HG03565 (cell line): Measurements from ENCODE around the gene CBL.

Experiments
- ATAC-seq: cut with Tn5 transposase; IDR thresholded peaks from one replicate; pipeline ENCODE4 v1.9.1; 2021; ENCODE audit warnings: mild to moderate bottlenecking, moderate library complexity; ENCODE audit not compliant: unreplicated experiment

The CBL gene

DNA sequence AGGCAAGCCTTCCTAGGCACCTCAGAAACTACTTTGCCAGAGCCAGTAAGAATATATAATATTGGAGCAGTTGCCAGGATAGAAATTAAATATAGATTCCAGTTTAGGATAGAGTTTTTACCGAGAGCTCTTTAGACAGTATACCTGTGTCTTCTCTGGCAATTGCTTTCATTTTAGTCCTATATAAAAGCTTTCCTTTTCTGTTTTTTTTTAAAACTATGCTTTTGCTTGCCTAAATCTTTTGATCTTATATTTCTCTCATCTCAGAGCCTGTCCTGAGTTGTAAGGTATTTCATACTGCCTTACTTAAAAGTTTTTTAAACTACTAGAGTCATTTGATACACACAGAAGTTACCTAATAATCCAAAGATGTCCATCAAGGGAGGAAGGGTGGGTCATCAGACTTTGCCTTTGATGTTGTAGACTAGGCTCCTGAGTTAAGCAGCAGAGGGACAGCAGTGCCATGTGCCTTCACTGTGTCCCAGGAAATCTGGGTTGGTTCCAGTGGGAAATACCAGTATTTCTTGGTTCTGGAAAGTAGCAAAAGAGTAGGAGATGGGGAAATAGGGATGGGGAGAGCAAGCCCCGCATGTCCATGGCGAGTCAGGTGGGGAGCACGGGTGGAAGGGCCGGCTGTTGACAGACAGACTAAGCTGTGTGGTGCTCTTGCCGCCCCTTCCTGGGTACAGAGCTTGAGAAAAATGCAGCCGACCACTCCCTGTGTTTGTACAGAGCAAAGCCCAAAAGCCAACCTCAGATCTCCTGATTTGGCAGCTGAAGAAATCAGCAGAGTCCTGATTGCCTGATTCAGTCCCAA, 99.6 kb downstream of the CBL start:
- no peak for ATAC-seq

DNA sequence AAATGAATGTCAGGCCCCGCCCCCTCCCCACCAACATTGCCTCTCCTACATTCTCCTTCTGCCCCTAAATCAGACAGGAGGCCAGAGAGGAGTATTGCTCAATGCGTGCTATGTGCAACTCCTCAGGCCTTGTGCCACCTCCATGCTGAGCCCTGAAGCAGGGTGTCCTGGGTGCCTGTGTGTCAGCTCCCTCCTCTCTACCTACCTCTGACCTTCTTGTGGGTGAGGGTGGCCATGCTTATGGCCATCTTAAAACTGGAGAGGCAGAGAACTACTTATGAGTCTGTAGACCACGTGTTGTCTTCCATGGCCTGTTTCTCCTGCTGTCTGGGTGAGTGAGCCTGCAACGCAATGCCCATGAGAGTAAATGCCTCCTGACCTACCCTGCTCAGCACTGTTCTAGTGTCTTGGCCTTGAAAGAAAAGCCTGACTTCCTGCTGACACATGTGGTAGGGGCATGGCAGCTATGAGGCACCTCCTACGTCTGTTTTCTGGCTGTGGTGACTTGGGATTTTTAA, 100.3 kb downstream of the CBL start:
- no peak for ATAC-seq

DNA sequence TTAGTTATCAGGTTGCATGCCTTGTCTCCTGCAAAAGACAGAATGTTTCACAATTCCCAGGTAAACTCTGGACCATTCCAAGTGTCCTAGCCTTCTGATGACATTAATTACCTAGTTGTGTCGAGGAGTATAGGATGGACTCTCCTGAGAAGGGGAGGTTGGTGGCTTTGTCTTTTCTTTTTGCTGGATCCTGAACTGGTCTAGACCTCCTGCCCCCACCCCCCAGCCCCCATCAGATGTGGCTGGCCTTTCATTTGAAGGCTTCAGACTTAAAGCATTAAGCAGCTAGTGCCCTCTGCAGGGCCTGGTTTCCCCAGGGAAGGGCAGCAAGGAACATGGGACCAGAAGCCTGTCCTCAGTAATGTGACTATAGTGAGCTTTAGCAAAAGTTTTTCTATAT, 101.1 kb downstream of the CBL start:
- ATAC-seq = no peak

DNA sequence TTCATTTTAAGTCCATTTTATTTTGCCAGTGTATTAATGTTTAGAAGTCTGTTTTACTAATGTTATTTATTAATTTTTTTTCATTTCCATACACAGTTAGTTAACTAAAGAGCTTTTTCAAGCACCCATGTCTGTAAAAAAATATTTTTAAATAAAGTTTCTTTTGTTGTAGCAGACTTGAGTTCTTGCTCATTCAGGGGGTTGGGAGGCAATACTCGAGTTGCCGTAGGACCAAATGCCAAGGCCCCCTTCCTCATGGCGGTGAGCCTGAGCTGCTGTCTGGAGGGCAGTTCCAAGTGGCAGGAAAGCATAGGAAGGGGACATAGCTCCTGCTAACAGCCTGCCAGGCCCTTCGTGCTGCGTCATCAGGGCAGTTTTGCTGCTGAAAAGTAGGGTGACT, 101.8 kb downstream of the CBL start:
- no peak for ATAC-seq

DNA sequence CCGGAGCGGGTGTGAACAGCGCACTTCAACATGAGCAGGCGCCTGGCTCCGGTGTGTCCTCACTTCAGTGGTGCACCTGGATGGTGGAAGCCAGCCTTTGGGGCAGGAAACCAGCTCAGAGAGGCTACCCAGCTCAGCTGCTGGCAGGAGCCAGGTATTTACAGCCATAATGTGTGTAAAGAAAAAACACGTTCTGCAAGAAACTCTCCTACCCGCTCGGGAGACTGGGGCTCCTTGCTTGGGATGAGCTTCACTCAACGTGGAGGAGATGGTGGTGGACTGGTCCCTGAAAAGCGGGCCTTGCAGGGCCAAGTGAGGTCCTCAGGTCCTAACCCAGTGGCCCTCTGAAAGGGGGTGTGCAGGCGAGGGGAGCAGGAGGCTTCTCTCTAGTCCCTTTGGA, 103.3 kb downstream of the CBL start:
- no peak for ATAC-seq

DNA sequence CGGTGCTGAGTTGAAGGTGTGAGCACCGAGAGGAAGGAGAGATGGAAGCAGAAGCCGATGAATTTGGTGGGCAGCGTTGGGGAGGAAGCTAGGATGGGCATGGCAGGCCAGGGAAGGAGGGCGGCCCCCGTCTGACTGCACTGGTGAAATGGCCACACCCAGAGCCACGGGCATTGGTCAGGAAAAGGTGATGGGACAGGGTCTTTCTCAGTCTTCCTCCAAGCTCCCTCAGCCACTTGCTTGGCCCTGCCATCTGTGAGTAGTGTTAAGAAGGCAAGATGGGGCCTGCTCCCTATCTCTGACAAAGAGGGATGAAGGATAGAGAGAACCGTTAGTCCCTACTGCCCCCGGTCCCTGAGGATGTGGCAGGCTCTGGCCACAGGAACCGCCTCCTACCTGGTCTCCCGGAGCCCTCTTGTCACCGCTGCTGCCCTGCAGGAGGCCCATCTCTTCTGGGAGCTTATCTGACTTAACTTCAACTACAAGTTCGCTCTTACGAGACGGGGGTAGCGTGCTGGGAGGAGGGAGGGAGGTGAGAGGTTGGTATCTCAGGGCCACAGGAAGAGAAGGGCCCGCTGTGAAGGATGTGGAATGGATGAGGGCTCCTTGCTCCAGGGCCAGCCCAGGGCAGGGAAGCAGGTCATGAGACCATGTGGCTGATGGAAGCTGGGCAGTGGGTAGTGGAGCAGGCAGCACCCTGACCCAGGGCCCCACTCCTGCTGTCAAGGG, 104.0 kb downstream of the CBL start:
- ATAC-seq = no peak

DNA sequence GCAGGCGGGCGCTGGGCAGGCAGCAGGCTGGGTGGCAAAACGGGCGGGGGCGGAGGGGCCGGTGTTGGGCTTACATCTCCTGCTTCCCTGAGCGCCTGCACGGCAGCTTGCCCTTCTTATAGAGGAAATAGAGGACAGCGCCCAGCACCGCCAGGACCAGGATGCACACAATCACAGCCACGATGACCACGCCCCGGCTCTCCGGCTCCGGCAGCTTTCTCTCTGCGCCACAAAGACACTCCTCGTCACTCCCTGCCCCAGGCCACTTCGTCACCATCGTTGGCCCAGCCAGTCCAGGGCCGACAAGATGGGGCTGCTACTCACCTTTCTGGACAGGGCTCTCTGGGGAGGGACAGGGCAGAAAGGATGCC, 104.5 kb downstream of the CBL start:
- no peak for ATAC-seq

DNA sequence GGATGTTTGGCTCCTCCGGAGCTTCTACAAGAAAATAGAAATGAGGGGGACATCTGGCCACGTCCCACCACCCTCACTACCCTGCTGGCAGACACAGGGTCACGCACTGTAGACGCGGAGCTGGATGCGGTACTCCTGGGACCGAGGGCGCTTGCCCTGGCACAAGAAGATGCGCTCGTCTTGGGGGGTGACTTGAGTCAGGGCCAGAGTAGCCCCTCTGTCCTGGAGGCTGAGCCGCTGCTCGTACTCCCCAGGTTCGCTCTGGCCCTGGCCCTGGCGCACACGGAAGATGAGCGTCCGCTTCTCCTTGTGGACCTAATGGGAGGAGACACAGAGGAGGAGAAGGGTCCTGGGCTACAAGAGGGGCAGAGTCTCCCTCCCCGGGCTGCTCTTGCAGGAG, 108.6 kb downstream of the CBL start:
- no peak for ATAC-seq

DNA sequence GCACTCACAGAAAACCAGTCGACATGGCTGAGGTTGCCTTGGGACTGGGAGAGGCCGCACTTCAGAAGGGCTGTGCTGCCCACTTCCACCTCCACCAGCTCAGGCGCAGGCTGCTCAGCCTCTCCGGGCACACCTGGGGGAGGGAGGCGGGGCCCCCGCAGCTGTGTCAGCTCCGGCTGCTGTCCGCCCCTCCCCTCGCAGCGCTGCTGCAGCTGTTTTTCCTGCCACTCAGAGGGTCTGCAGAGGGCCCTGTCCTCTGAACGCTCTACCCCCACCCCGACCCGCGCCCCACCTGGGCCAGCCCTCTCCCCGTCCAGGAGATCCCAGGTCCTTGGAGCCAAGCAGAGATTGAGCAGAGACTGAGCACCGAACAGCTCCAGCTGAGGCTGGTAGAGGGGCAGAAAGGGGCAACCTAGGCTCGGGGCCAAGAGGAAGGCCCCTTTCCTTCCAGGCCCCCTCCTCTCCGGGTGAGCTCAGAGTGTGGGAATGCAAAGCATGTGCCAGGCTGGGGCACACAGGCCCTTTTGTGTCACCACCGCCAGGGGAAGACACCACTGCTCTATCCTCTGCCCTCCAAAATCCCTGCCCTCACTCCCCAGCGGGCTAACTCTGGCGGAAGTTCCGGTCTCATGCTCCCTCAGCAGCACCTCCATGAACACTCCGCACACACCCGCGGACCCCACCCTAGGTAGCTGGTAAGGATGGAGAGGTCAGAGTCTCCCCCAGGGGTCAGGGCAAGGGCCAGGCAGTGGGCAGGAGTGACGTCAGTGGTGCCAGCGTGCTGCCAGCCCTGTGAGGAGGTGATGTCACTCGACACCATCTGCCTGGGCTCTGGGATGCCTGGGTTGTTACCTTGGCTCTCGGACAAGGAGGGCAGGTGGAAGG, 109.2 kb downstream of the CBL start:
- ATAC-seq = no peak

DNA sequence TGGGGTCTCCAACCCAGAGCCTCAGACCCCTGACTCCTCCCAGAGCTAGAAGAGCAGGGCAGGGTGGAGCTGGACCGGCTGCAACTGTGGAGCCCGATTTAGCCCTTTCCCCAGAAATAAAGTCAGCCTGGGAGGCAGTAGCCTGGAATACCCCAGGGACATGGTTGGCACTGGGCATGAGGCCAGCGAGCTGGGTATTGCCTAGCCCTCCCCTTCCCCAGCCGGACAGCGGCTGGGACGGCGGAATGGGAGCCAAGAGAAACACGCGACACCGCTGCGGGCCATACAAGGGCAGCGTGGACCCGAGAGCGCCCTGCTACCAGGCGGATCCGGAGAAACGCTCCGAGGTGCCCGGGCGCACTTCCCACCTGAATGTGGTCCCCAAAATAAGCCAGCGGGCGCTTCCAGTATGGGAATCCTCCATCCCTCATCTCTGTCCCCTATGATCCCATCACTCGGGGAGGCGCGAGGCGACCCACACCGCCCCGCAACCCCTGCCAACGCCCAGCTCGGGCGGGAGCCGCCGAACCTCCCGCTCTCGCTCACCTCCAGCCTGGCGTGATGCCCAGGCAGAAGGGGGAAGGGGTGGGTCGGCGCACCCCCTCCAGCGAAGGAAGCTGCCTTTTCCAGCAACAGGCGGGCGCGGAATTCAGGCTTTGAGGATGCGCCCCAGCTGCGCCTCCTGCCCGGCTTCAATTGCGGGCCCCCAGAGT, 110.0 kb downstream of the CBL start:
- no peak for ATAC-seq

DNA sequence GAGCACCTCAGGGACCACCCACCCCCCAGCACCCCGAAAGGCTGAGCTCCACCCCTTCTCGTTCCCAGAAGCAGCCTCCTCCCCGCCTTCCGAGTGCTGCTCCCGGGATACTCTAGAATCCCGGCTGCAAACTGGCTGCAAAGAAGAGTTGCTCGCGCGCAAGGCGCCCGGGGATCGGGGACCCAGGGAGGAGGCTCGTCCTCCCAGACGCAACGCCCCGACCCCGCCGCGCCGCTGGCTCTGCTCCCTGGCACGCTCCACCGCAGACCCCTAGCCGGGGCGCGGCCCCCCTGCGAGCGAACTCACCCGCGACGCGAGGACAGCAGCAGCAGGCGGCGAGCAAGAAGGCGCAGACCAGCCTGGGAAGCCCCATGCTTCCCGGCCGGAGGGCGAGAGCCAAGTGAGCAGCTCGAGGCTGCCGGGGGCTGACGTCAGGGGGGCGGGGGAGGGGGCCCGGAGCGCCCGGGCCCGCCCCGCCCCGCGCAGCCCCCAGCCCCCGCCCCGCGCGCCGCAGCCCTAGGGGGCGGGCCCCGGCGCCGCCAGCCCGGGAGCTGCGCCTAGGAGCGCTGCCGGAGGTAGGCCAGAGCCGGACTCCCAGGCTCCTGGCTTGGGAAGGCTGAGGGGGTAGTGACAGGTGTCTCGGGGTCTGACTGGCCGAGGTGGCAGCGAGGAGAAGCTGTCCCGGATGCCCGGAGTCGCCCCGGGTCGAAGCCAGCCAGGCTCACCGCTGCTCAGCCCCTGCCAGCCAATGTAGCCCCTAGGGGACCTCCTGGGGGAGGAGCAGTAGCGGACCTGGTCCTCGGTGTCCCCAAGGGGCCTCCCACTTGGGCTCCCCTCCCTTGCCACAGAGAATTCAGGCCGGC, 110.8 kb downstream of the CBL start, which contains the start of gene MCAM:
MCAM (minus strand) TSS at position 402 of the 863 bp plus-strand sequence; CDS start at position 373, 29 bp downstream.
- no peak for ATAC-seq

DNA sequence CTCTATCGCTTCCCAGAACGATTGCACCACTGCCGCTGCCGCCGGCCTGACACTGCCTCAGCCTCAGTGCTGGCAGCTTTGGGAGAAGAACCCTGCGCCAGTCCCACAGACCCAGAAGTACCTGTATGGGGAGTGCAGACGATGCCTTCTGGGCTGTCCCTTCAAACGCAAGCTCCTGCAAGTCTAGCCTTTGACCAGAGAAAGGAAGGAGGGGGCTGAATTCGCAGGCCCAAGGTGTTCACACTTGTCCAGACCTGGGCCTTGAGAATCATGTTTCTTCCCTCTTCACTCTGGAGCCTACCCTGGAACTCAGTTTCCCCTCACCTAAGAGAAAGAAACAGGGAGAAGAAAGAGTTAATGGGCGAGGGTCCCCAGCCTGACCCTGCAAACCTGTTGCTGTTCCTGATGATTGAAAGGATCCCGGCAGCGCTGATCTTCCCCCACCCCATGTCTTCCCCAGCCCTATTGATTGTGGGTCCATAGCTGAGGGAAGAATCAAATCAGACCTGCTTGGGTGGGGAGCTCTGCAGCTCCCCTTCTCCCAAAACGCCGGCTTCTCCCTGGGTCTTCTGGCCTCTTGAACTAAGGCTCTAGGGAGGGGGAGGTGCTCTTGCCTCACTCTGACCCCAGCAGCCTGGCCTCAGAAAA, 111.6 kb downstream of the CBL start:
- ATAC-seq = no peak

DNA sequence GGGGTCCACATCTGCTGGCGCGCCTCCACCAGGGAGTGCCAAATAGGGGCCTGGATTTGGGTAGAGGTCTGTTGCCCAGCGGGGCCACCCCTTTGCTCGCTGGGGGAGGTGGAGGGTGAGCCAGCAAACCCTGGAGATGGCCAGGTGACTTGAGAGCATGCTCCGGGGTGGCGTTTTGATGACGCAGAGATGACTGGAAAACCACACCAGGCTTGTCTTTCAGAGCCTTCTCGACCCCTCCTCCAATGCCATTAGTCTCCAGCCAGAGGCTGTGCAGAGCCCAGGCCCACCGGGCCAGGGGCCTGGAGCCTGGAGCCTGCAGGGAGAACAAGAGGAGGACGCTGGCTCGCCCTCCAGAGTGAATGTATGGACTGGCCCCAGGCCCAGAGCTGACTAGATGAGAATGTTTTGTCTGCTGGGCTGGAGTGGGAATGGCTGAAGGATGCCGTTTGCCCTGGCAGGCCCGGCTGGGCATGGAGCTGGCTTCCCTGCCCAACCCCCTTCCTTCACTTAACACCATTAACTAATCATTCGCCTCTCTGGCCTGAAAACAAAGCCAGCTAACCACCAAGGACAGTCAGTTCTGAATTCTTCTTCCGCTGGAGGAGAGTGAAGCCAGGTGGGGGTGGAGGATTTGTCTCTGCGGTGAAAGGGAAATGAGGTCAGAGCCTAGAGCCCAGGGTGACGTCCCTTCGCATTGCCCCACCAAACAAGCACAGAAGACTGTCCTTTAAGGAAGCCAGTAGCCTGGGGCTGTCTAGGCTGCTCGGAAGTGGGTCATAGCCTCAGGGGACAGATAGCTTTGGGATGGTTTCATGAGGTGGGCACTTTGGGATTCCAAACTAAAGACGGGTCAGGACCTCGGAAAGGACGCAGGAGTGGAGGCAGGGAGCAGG, 112.3 kb downstream of the CBL start:
- no peak for ATAC-seq

DNA sequence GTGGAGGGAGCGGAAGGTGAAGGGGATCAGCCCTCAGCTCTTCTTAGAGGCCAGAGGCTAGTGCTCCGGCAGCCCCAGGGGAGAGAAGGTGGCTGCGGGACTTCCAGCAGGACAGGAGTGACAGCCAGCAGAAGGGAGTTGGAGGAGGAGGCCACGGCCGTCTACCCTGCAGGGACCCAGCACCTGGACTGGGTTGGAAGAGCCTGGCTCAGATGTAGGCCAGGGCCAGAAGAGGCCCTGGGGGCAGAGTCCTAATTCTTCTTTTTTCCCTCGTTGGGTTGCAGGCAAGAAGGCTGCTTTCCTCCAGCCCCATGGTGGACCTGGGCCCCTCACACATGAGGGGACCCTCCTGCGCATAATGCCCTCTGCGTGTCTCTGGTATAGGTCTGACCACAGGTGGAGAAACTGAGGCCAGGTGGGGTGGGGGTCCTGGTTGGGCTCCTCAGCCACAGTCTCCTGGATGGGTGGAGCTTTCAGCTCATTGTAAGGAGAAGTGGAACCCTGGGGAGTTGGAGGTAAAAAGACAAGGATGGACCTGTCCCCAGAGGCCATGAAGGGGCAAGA, 113.1 kb downstream of the CBL start:
- no peak for ATAC-seq

DNA sequence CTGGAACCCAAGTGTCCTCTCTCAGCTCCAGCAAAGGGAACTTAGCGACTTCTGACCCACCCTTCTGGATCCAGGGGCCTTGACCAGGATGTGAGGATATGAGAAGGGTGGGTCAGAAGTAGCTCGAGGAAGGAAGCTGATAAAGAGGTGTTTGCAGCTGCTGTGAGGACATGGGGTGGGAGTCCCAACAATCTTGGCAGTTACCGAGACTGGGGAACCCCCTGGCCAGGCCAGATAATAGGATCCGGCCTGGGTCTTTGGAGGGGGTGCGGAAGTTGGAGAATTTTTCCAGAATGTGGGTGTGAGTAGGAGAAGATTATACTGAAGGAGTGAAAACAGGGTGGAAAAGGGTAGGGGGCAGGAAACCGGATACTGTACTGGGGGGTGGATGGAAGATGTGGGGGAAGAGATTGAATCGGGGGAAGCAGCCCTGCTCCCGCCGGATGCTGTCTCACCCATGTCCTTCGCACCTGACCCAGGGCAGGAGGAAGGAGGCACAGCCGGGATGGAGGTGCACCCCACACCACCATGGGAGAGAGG, 113.6 kb downstream of the CBL start:
- ATAC-seq = no peak

DNA sequence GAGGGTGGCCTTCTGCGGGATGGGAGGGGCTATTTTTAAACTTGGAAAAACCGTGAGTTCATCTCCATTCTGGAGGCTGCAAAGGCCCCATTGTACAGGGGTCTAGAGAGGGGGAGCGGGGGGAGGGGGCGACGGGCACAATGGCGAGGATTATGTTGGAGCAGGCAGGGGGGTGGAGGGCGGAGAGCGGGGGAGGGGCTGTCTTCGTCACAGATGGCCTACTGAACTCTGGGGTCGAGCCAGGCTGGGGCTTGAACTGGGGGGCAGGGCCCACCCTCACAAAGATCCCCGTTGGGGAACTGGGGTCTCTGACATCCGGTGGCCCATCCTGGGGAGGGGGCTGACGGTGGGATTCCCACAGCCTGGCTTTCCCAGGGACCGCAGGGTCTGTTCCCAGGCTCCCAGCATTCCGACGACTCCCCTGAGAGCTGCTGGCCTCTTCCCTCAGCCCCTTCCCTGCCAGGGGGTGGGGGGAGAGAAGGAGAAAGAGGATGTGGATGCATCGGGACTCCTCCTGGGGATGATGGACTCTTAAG, 114.2 kb downstream of the CBL start:
- no peak for ATAC-seq
